A549 (cell line): ENCODE results near the gene PLCB1. TPM values are rescaled to one million over a fixed set of nuclear protein-coding genes. Genes with fewer than 3 reads are reported as not detected.

Experiments
- ATAC-seq, 2 experiments: fragments of 200-7000 bp in 1 of 2; fragments of >200 bp in 1 of 2; cut with Nextera tagmentation in 1 of 2; cut with Tn5 transposase in 1 of 2; 3 replicates each; pipeline versions ENCODE4 v1.8.0 to v1.9.1; 2018 to 2020; ENCODE audit warnings: mild to moderate bottlenecking in 1 of 2, moderate library complexity in 1 of 2
- CTCF ChIA-PET: fragments of 300-600 bp; sonication (Branson Sonifier 250); formaldehyde crosslinking; extraction: SDS; loops from one replicate; lab custom pipeline; 2021; ENCODE audit warnings: antibody characterized with exemption, inconsistent platforms; lab: Yijun Ruan, JAX
- POLR2A ChIA-PET: fragments of 350-600 bp; formaldehyde crosslinking; extraction: SDS; loops from one replicate; lab custom pipeline; 2021; ENCODE audit warnings: antibody characterized with exemption, inconsistent platforms; lab: Yijun Ruan, JAX
- DNase-seq, 2 experiments: peaks; one replicate each; pipeline versions ENCODE4 v3.0.0 to v3.0.0-alpha.2; 2011 to 2016; ENCODE audit warnings: low read depth in 1 of 2, low spot score in 1 of 2
- FAIRE-seq: peaks from 2 replicates; lab custom pipeline; 2011; peaks lifted over from hg19 to GRCh38; lab: Jason Lieb, UNC
- H3K27ac ChIP-seq, 2 experiments: fragments of >200 bp; sonication (Bioruptor Twin); formaldehyde crosslinking; 3 replicates each; pipeline ENCODE4 v1.5.1; 2016 to 2017
- H3K4me1 ChIP-seq: fragments of >200 bp; sonication (Bioruptor Twin); formaldehyde crosslinking; 3 replicates; pipeline ENCODE4 v1.6.1; 2016
- H3K4me2 ChIP-seq: fragments of >200 bp; sonication (Bioruptor Twin); formaldehyde crosslinking; 3 replicates; pipeline ENCODE4 v1.6.1; 2016
- H3K4me3 ChIP-seq: fragments of >200 bp; sonication (Bioruptor Twin); formaldehyde crosslinking; 3 replicates; pipeline ENCODE4 v1.5.1; 2016
- H3K9me3 ChIP-seq: fragments of >200 bp; sonication (Bioruptor Twin); formaldehyde crosslinking; 3 replicates; pipeline ENCODE4 v1.6.1; 2016
- BCL3 ChIP-seq: fragments of >200 bp; sonication (Bioruptor Twin); formaldehyde crosslinking; IDR thresholded peaks from 3 replicates; pipeline ENCODE4 v1.6.1; 2016
- CTCF ChIP-seq: fragments of >200 bp; sonication (Bioruptor Twin); formaldehyde crosslinking; IDR thresholded peaks from 3 replicates; pipeline ENCODE4 v1.5.1; 2016
- E2F6 ChIP-seq: IDR thresholded peaks from 2 replicates; pipeline ENCODE4 v1.6.1; 2012; ENCODE audit warnings: low read depth, borderline replicate concordance
- EHF ChIP-seq: fragments of 250-450 bp; sonication (Bioruptor Pico); IDR thresholded peaks from 2 replicates; pipeline ENCODE4 v1.5.0; 2020; ENCODE audit warnings: mild to moderate bottlenecking
- ELK1 ChIP-seq: fragments of 150-350 bp; IDR thresholded peaks from 2 replicates; pipeline ENCODE4 v1.6.1; 2014; ENCODE audit warnings: low read depth, mild to moderate bottlenecking, low read length
- FOSB ChIP-seq: fragments of 250-450 bp; sonication (Bioruptor Pico); IDR thresholded peaks from 2 replicates; pipeline ENCODE4 v1.5.0; 2020; ENCODE audit warnings: mild to moderate bottlenecking, moderate library complexity
- FOXS1 ChIP-seq: fragments of 250-450 bp; sonication (Bioruptor Pico); IDR thresholded peaks from 2 replicates; pipeline ENCODE4 v1.5.0; 2020; ENCODE audit warnings: mild to moderate bottlenecking, moderate library complexity
- GATA3 ChIP-seq: IDR thresholded peaks from 2 replicates; pipeline ENCODE4 v1.6.1; 2012; ENCODE audit warnings: borderline replicate concordance
- HDAC2 ChIP-seq: fragments of 200-600 bp; sonication (generic); IDR thresholded peaks from 2 replicates; pipeline ENCODE4 v1.6.1; 2016
- HES2 ChIP-seq: fragments of >200 bp; sonication (Bioruptor Twin); formaldehyde crosslinking; IDR thresholded peaks from 2 replicates; pipeline ENCODE4 v1.6.1; 2016
- HMGXB4 ChIP-seq: fragments of 250-450 bp; sonication (Bioruptor Pico); IDR thresholded peaks from 2 replicates; pipeline ENCODE4 v1.5.0; 2021; ENCODE audit warnings: mild to moderate bottlenecking, moderate library complexity, borderline replicate concordance
- HOXB13 ChIP-seq: fragments of 250-450 bp; sonication (Bioruptor Pico); IDR thresholded peaks from 2 replicates; pipeline ENCODE4 v1.5.0; 2020; ENCODE audit warnings: low read depth, mild to moderate bottlenecking, moderate library complexity
- JUN ChIP-seq, 2 experiments: fragments of >200 bp; sonication (Bioruptor Twin); formaldehyde crosslinking; IDR thresholded peaks; 2 replicates in 1 of 2; 3 replicates in 1 of 2; pipeline ENCODE4 v1.6.1; 2016 to 2017
- MYC ChIP-seq: IDR thresholded peaks from 2 replicates; pipeline ENCODE4 v1.6.1; 2012; ENCODE audit warnings: mild to moderate bottlenecking, inconsistent platforms, low read length, improper control_type of control experiment, borderline replicate concordance
- NPAS2 ChIP-seq: fragments of 250-450 bp; sonication (Bioruptor Pico); IDR thresholded peaks from 2 replicates; pipeline ENCODE4 v1.8.0; 2022; ENCODE audit warnings: mild to moderate bottlenecking, moderate library complexity, borderline replicate concordance
- NR3C1 ChIP-seq: fragments of >200 bp; sonication (Bioruptor Twin); formaldehyde crosslinking; IDR thresholded peaks from 3 replicates; pipeline ENCODE4 v1.6.1; 2017
- PBX3 ChIP-seq: IDR thresholded peaks from 2 replicates; pipeline ENCODE4 v1.6.1; 2012
- PHF8 ChIP-seq: fragments of 200-600 bp; sonication (generic); IDR thresholded peaks from 2 replicates; pipeline ENCODE4 v1.6.1; 2016; ENCODE audit warnings: low read depth, mild to moderate bottlenecking, antibody characterized with exemption, moderate library complexity, borderline replicate concordance
- POLR2A ChIP-seq: IDR thresholded peaks from 2 replicates; pipeline ENCODE4 v1.6.1; 2012; ENCODE audit warnings: mild to moderate bottlenecking, low read length
- RNF2 ChIP-seq: fragments of 200-600 bp; sonication (generic); IDR thresholded peaks from 2 replicates; pipeline ENCODE4 v1.6.1; 2016; ENCODE audit warnings: low read depth, mild to moderate bottlenecking, antibody characterized with exemption, moderate library complexity, borderline replicate concordance
- TP53 ChIP-seq: fragments of 250-450 bp; sonication (Bioruptor Pico); IDR thresholded peaks from 2 replicates; pipeline ENCODE4 v1.5.0; 2021; ENCODE audit warnings: mild to moderate bottlenecking, moderate library complexity
- ZC3H11A ChIP-seq: fragments of 450-650 bp; IDR thresholded peaks from 2 replicates; pipeline ENCODE4 v1.6.1; 2014; ENCODE audit warnings: antibody characterized with exemption, mild to moderate bottlenecking
- ZFP36 ChIP-seq: fragments of 450-650 bp; IDR thresholded peaks from 2 replicates; pipeline ENCODE4 v1.6.1; 2014; ENCODE audit warnings: borderline replicate concordance; ENCODE audit not compliant: partially characterized antibody
- WGBS: methylation state at CpG from one replicate; pipeline ENCODE4 v1.1.6; 2017; ENCODE audit errors: missing lambda C conversion rate; 5-methylcytosine and 5-hydroxymethylcytosine counted together
- polyA plus RNA-seq, 4 experiments: library from polyadenylated mRNA; depleted of rRNA in 3 of 4; stranded (reverse); fragments of >200 nt; fragmentation: RNase III in 1 of 4; extraction: RNeasy Plus Mini Kit Qiagen cat#74134 plus additional on column Dnase treatment in 1 of 4; gene quantifications; 2 replicates in 3 of 4; 3 replicates in 1 of 4; pipeline ENCODE4 v1.2.3, GENCODE V29; 2011 to 2017

PLCB1 gene
- polyA plus RNA-seq, 2 of the 4 experiments (the other 2 are of a cell fraction): 0.97 to 6.3 TPM

- H3K9me3 ChIP-seq: no peaks in the 10 kb centered on the region
- ChIA-PET CTCF (interaction anchor here (0.6 to 3.6 kb wide), 4 partner anchors 18 to 552 kb away, joined by 3 to 13 read pairs (median 6); no protein-coding TSS in a partner anchor), POLR2A (no interaction called here)
- no peak for TF ChIP-seq PHF8
- TF ChIP-seq CTCF: no peak
- TF ChIP-seq GATA3: no peak
- TF ChIP-seq ZFP36: peak; percentile 50
- no peak for FAIRE-seq
- H3K4me1 ChIP-seq: no peaks in the 10 kb centered on the region
- no peak overlapping the region for H3K27ac ChIP-seq
- no peak for DNase-seq
- no peak overlapping the region for H3K4me2 ChIP-seq
- 82% methylated on average over 4 of the region's 4 CpGs for WGBS
- no peak for ATAC-seq
- H3K4me3 ChIP-seq: no peak overlapping the region
Measured at GRCh38 chr20:8807480-8808201, 675.6 kb downstream of the PLCB1 start.

GRCh38 chr20:8808202-8808535 lies 676.1 kb downstream of the PLCB1 start:
- DNase-seq (no peak), FAIRE-seq (no peak), ATAC-seq (no peak)
- H3K27ac ChIP-seq: no peak overlapping the region
- TF ChIP-seq RNF2: no peak
- TF ChIP-seq FOXS1 (CRISPR knock-in tag): no peak
- no peak for TF ChIP-seq PBX3
- no peak for TF ChIP-seq ELK1
- TF ChIP-seq BCL3: no peak
- TF ChIP-seq HDAC2: no peak
- TF ChIP-seq ZC3H11A: no peak
- TF ChIP-seq EHF: no peak
- no peak for TF ChIP-seq NR3C1
- no peak for TF ChIP-seq HMGXB4
- TF ChIP-seq TP53 (CRISPR knock-in tag): no peak
- TF ChIP-seq NPAS2 (CRISPR knock-in tag): no peak
- TF ChIP-seq FOSB (CRISPR knock-in tag): no peak
- TF ChIP-seq POLR2A: no peak
- no peak for TF ChIP-seq PHF8
- no peak for TF ChIP-seq JUN (IDR thresholded peaks at IDR 0.05)
- no peak for TF ChIP-seq E2F6
- TF ChIP-seq HES2: no peak
- no peak for TF ChIP-seq MYC
- TF ChIP-seq HOXB13 (CRISPR knock-in tag): no peak
- POLR2A ChIA-PET: no interaction called here
- no peaks in the 10 kb centered on the region for H3K4me1 ChIP-seq
- no peak overlapping the region for H3K4me3 ChIP-seq
- WGBS: 78% methylated on average over 5 of the region's 5 CpGs
- no peaks in the 10 kb centered on the region for H3K9me3 ChIP-seq
- H3K4me2 ChIP-seq: no peak overlapping the region
- CTCF ChIA-PET: interaction anchor here (0.6 to 3.6 kb wide), 5 partner anchors 18 to 551 kb away, joined by 3 to 13 read pairs (median 6); no protein-coding TSS in a partner anchor
